Small intestine (tissue), 16 donors: ENCODE measurements around the gene KTI12. TPM values are rescaled to one million over a fixed set of nuclear protein-coding genes. Genes with fewer than 3 reads are reported as not detected.
"Not testable (repeated sequence)": the region's sequence is repeated elsewhere in the genome, so short reads cannot be mapped to it uniquely, and the experiment has no call there.

Experiments
- DNase-seq, 2 donors: peaks; one replicate each; pipeline versions ENCODE4 v3.0.0 to v3.0.0-alpha.2; 2013
- FAIRE-seq: peaks from 2 replicates; lab custom pipeline; 2012; peaks lifted over from hg19 to GRCh38; lab: Jason Lieb, UNC
- H3K27ac ChIP-seq, 3 donors: one replicate each; pipeline ENCODE4 v1.5.1; 2013; ENCODE audit warnings: low read length in 2 of 3, mild to moderate bottlenecking in 2 of 3, control low read depth in 1 of 3, inconsistent platforms in 1 of 3, low read depth in 1 of 3, moderate library complexity in 1 of 3
- H3K27me3 ChIP-seq, 3 donors: one replicate each; pipeline ENCODE4 v1.6.1; 2013; ENCODE audit warnings: low read length in 3 of 3, inconsistent platforms in 1 of 3; ENCODE audit not compliant: control insufficient read depth in 3 of 3, insufficient read depth in 3 of 3
- H3K36me3 ChIP-seq, 3 donors: one replicate each; pipeline ENCODE4 v1.6.1; 2013; ENCODE audit warnings: low read length in 3 of 3, inconsistent platforms in 1 of 3, low read depth in 1 of 3, mild to moderate bottlenecking in 1 of 3, moderate library complexity in 1 of 3; ENCODE audit not compliant: control insufficient read depth in 3 of 3, insufficient read depth in 2 of 3
- H3K4me1 ChIP-seq, 3 donors: one replicate each; pipeline ENCODE4 v1.6.1; 2013; ENCODE audit warnings: low read length in 2 of 3, inconsistent platforms in 1 of 3, low read depth in 1 of 3, mild to moderate bottlenecking in 1 of 3, moderate library complexity in 1 of 3; ENCODE audit not compliant: control insufficient read depth in 3 of 3, insufficient read depth in 2 of 3
- H3K4me3 ChIP-seq, 3 donors: one replicate each; pipeline ENCODE4 v1.5.1; 2013; ENCODE audit warnings: low read length in 3 of 3, control low read depth in 1 of 3, inconsistent platforms in 1 of 3, low read depth in 1 of 3, mild to moderate bottlenecking in 1 of 3, moderate library complexity in 1 of 3
- H3K9me3 ChIP-seq, 2 donors: one replicate each; pipeline ENCODE4 v1.6.1; 2013; ENCODE audit warnings: low read depth in 1 of 2, low read length in 1 of 2; ENCODE audit not compliant: control insufficient read depth in 2 of 2, insufficient read depth in 1 of 2
- WGBS, 3 donors: extraction: QIAGEN DNeasy Blood & Tissue Kit; methylation state at CpG; one replicate each; pipeline ENCODE4 v1.1.7; 2013; 5-methylcytosine and 5-hydroxymethylcytosine counted together
- long read RNA-seq, 10 donors: transcript quantifications; one replicate each; lab custom pipeline, GENCODE V29; 2026
- polyA plus RNA-seq, 4 donors: library from polyadenylated mRNA; stranded (reverse) in 3 of 4; unstranded in 1 of 4; fragments of 200-250 nt in 3 of 4; fragments of 120-200 nt in 1 of 4; gene quantifications; one replicate each; pipeline versions ENCODE4 v1.2.1 to v1.2.3, GENCODE V29; 2013
- donor health status: healthy with polysubstance abuse.
- donor health status: control.
- donor health status: control.
- donor health status: Bipolar disorder and iron deficiency.
- donor health status: healthy.

The KTI12 gene, protein sequence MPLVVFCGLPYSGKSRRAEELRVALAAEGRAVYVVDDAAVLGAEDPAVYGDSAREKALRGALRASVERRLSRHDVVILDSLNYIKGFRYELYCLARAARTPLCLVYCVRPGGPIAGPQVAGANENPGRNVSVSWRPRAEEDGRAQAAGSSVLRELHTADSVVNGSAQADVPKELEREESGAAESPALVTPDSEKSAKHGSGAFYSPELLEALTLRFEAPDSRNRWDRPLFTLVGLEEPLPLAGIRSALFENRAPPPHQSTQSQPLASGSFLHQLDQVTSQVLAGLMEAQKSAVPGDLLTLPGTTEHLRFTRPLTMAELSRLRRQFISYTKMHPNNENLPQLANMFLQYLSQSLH
- 1 to 10 TPM; 5.1 to 8.0 (median 6.6) TPM for polyA plus RNA-seq
- long read RNA-seq, donor 1: 0 reads
- long read RNA-seq, donor 2, partial matches to known transcripts: 0 of 3 reads
- long read RNA-seq, donor 2, other reads (novel, unspliced or antisense): 0 of 3 reads
- long read RNA-seq, donor 3, transcript KTI12-201 (1 exons, 1,714 nt): major isoform, 7 of 7 reads
- long read RNA-seq, donor 3, partial matches to known transcripts: 0 of 7 reads
- long read RNA-seq, donor 3, other reads (novel, unspliced or antisense): 0 of 7 reads
- long read RNA-seq, donor 4, partial matches to known transcripts: 0 of 3 reads
- long read RNA-seq, donor 4, other reads (novel, unspliced or antisense): 0 of 3 reads
- long read RNA-seq, donor 5, partial matches to known transcripts: 0 of 3 reads
- long read RNA-seq, donor 5, other reads (novel, unspliced or antisense): 0 of 3 reads
- long read RNA-seq, donor 6, transcript KTI12-201 (1 exons, 1,714 nt): major isoform, 5 of 5 reads
- long read RNA-seq, donor 6, partial matches to known transcripts: 0 of 5 reads
- long read RNA-seq, donor 6, other reads (novel, unspliced or antisense): 0 of 5 reads
- long read RNA-seq, donor 7: 0 reads
- long read RNA-seq, donor 8, partial matches to known transcripts: 0 of 1 reads
- long read RNA-seq, donor 8, other reads (novel, unspliced or antisense): 0 of 1 reads
- long read RNA-seq, donor 9, partial matches to known transcripts: 0 of 1 reads
- long read RNA-seq, donor 9, other reads (novel, unspliced or antisense): 0 of 1 reads
- long read RNA-seq, donor 10, transcript KTI12-201 (1 exons, 1,714 nt): major isoform, 12 of 12 reads
- long read RNA-seq, donor 10, partial matches to known transcripts: 0 of 12 reads
- long read RNA-seq, donor 10, other reads (novel, unspliced or antisense): 0 of 12 reads

DNA sequence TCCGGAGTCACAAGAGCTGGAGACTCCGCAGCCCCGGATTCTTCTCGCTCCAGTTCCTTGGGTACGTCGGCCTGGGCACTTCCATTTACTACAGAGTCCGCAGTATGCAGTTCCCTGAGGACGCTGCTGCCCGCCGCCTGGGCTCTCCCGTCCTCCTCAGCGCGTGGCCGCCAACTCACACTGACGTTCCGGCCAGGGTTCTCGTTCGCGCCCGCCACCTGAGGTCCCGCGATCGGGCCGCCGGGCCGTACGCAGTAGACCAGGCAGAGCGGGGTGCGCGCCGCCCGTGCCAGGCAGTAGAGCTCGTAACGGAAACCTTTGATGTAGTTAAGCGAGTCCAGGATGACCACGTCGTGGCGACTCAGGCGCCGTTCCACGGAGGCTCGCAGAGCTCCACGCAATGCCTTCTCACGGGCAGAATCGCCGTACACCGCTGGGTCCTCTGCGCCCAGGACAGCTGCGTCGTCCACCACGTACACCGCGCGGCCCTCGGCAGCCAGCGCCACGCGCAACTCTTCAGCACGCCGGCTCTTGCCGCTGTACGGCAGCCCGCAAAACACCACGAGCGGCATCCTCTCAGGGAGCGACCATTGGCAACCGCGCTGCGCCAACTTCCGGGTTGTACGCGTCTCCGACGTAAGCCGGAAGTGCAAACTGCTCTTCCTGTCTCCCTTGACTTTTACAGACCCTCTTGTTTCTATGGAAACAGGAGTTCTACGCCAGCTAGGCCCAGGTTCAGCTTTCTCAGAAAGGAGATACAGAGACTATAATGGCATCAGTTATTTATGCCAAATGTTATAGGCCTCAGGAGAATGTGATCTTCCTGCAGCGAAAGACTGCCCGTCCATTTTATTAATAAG is at the start of gene KTI12:
Gene KTI12, minus strand, starts transcription at position 621 of the 860 bp plus-strand sequence. Its CDS starts 49 bp downstream, at position 572.
- H3K27me3 ChIP-seq: no peaks in the 10 kb centered on the region
- peak within 1 kb of the TSS; percentile 82 to 99 (median 94) for H3K27ac ChIP-seq
- peaks cover 0 to 14% (median 4%) of the 10 kb centered on the region in 3 donors for H3K4me1 ChIP-seq
- H3K36me3 ChIP-seq: peaks cover 0 to 16% (median 0%) of the 10 kb centered on the region in 3 donors
- peak within 1 kb of the TSS; percentile 69 to 93 (median 90) for H3K4me3 ChIP-seq
- WGBS, 3 donors: 2 to 3% (median 2%) methylated on average over 75 to 78 of the region's 78 CpGs
- no peak for FAIRE-seq
- no peaks in the 10 kb centered on the region for H3K9me3 ChIP-seq
- DNase-seq: peak; percentile 87 to 94

GRCh38 chr1:52080014-52080415 is 46.4 kb upstream of the KTI12 start:
- H3K27me3 ChIP-seq: no peaks in the 10 kb centered on the region
- peak; percentile 70 to 87 for DNase-seq
- no peak overlapping the region for H3K4me3 ChIP-seq
- no peaks in the 10 kb centered on the region for H3K4me1 ChIP-seq
- H3K36me3 ChIP-seq: peaks cover 2 to 34% (median 6%) of the 10 kb centered on the region in 3 donors
- 24 to 60% (median 38%) methylated on average over 3 of the region's 3 CpGs for WGBS, 3 donors
- no peaks in the 10 kb centered on the region for H3K9me3 ChIP-seq
- H3K27ac ChIP-seq: no peak overlapping the region
- no peak for FAIRE-seq

DNA sequence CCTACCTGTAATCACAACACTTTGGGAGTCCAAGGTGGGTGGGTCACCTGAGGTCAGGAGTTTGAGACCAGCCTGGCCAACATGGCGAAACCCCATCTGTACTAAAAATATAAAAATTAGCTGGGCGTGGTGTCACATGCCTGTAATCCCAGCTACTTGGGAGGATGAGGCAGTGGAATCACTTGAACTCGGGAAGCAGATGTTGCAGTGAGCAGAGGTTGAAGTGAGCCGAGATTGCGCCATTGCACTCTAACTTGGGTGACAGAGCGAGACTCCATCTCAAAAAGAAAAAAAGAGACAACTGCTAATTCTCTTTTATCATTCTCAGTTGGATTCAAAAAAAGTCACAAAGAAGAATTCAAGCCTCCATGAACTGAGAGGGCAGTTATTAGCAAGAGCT is 43.7 kb upstream of the KTI12 start:
- H3K4me1 ChIP-seq: not testable (repeated sequence)
- WGBS, 3 donors: 79 to 87% (median 87%) methylated on average over 6 of the region's 6 CpGs

DNA sequence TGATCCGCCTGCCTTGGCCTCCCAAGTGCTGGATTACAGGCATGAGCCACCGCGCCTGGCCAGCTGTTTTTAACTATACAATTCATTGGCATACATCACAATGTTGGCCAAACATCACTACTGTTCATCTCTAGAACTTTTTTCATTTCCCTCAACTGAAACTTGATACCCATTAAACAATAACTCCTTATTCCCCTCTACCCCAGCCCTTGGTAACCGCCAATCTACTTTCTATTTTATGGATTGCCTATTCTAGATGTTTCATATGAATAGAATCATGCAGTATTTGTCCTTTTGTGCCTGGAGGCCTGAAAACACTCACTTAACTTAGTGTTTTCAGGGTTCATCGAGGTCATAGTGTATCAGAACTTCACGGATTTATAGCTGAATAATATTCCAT is 38.7 kb upstream of the KTI12 start:
- 80 to 93% (median 81%) methylated on average over 6 of the region's 6 CpGs for WGBS, 3 donors
- no peaks in the 10 kb centered on the region for H3K9me3 ChIP-seq
- H3K4me3 ChIP-seq: no peak overlapping the region
- no peak for FAIRE-seq
- H3K27me3 ChIP-seq: no peaks in the 10 kb centered on the region
- DNase-seq: no peak
- H3K27ac ChIP-seq: no peak overlapping the region
- peaks cover 7 to 39% (median 12%) of the 10 kb centered on the region in 3 donors for H3K36me3 ChIP-seq
- no peaks in the 10 kb centered on the region for H3K4me1 ChIP-seq

More for the DNA sequence above, 43.7 kb upstream of the KTI12 start:
- DNase-seq, H3K4me3 ChIP-seq, H3K27ac ChIP-seq, FAIRE-seq, H3K27me3 ChIP-seq, H3K9me3 ChIP-seq: not testable (repeated sequence)
- H3K36me3 ChIP-seq: peaks cover 5 to 35% (median 6%) of the 10 kb centered on the region in 3 donors

- Histone ChIP-seq H3K36me3 (peaks cover 8 to 42% (median 12%) of the 10 kb centered on the region in 3 donors), H3K9me3 (no peaks in the 10 kb centered on the region), H3K4me1 (no peaks in the 10 kb centered on the region), H3K27ac (no peak overlapping the region), H3K4me3 (no peak overlapping the region), H3K27me3 (no peaks in the 10 kb centered on the region)
- DNase-seq (no peak), FAIRE-seq (no peak)
- WGBS, 3 donors: 73 to 81% (median 81%) methylated on average over 4 of the region's 4 CpGs
Measured at GRCh38 chr1:52070704-52071103, 37.1 kb upstream of the KTI12 start.

- Histone ChIP-seq H3K4me3 (no peak overlapping the region), H3K36me3 (peaks cover 4 to 40% (median 10%) of the 10 kb centered on the region in 3 donors), H3K27ac (no peak overlapping the region), H3K4me1 (peaks cover 0 to 5% (median 0%) of the 10 kb centered on the region in 3 donors), H3K9me3 (no peaks in the 10 kb centered on the region), H3K27me3 (no peaks in the 10 kb centered on the region)
- 90 to 97% (median 93%) methylated on average over 2 of the region's 2 CpGs for WGBS, 3 donors
- no peak for DNase-seq
- no peak for FAIRE-seq
Measured at GRCh38 chr1:52063192-52063591, 29.6 kb upstream of the KTI12 start.

DNA sequence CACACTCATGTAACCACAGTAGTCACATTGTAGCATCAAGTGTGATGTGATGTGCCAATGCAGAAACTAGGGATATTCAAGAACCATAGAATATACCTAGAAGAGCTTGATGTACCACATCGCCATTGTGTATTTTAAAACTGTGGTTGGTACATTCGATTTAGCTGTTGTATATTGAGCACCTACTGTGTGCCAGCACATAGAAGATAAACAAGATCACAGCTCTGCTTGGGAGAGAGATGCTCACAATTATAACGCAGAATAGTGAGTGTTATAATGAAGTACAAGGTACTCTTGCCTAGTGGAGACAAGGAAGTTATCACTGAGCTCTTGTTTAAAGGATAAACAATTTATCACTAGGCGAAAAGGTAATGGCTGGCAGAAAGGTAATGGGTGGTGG is 27.2 kb upstream of the KTI12 start:
- H3K4me3 ChIP-seq: no peak overlapping the region
- no peaks in the 10 kb centered on the region for H3K9me3 ChIP-seq
- 95 to 96% (median 95%) methylated on average over 4 of the region's 4 CpGs for whole genome bisulfite sequencing, 3 donors
- FAIRE-seq (no peak), DNase-seq (no peak)
- no peak overlapping the region for H3K27ac ChIP-seq
- H3K27me3 ChIP-seq: no peaks in the 10 kb centered on the region
- peaks cover 0 to 11% (median 8%) of the 10 kb centered on the region in 3 donors for H3K4me1 ChIP-seq
- H3K36me3 ChIP-seq: peaks cover 4 to 28% (median 5%) of the 10 kb centered on the region in 3 donors
